Endothelial cell of umbilical vein (primary cell): ENCODE data around the gene PFDN1.

Experiments used
- CTCF ChIP-seq, 2 donors: IDR thresholded peaks; 1 replicate in 1 of 2; 2 replicates in 1 of 2; pipeline ENCODE4 v1.5.1; 2011; ENCODE audit warnings: low read length in 2 of 2, mild to moderate bottlenecking in 2 of 2, moderate library complexity in 2 of 2, control low read depth in 1 of 2, inconsistent platforms in 1 of 2, low read depth in 1 of 2; ENCODE audit not compliant: insufficient read depth in 1 of 2; ENCODE audit errors: extremely low read depth in 1 of 2
- EZH2 ChIP-seq: IDR thresholded peaks from 2 replicates; pipeline ENCODE4 v1.6.1; 2012; ENCODE audit warnings: borderline replicate concordance, low read depth, mild to moderate bottlenecking, moderate library complexity, low read length, inconsistent platforms; ENCODE audit not compliant: severe bottlenecking
- FOS ChIP-seq: IDR thresholded peaks from 2 replicates; pipeline ENCODE4 v1.6.1; 2011; ENCODE audit warnings: mild to moderate bottlenecking, low read length, moderate library complexity, borderline replicate concordance; ENCODE audit not compliant: insufficient read depth
- GATA2 ChIP-seq: IDR thresholded peaks from 2 replicates; pipeline ENCODE4 v1.7.0; 2011; ENCODE audit warnings: low read depth, mild to moderate bottlenecking, moderate library complexity, mixed read lengths, low read length; ENCODE audit not compliant: insufficient read length, insufficient read depth
- JUN ChIP-seq: IDR thresholded peaks from 2 replicates; pipeline ENCODE4 v1.6.1; 2011; ENCODE audit warnings: borderline replicate concordance, low read depth; ENCODE audit not compliant: insufficient read length, insufficient read depth
- MAX ChIP-seq: IDR thresholded peaks from 2 replicates; pipeline ENCODE4 v1.6.1; 2011; ENCODE audit not compliant: insufficient read depth, insufficient read length
- MYC ChIP-seq: IDR thresholded peaks from one replicate; pipeline ENCODE4 v1.6.1; 2011; ENCODE audit warnings: mild to moderate bottlenecking, low read depth, low read length
- POLR2A ChIP-seq: IDR thresholded peaks from 2 replicates; pipeline ENCODE4 v1.6.1; 2012; ENCODE audit warnings: low read depth, mild to moderate bottlenecking, control low read depth, low read length
- POLR2AphosphoS5 ChIP-seq: IDR thresholded peaks from 2 replicates; pipeline ENCODE4 v1.6.1; 2012; ENCODE audit warnings: low read depth, mild to moderate bottlenecking, control low read depth, low read length, moderate library complexity; ENCODE audit not compliant: insufficient read depth

GRCh38 chr5:140265845-140266244 is 37.1 kb downstream of the PFDN1 start:
- TF ChIP-seq CTCF (IDR thresholded peaks at IDR 0.05; ENCODE audit: extremely low read depth in 1 of 2, insufficient read depth in 1 of 2, low read depth in 1 of 2, low read length in 2 of 2) (no peak), EZH2 (no peak), POLR2AphosphoS5 (no peak), POLR2A (no peak), JUN (no peak), MAX (no peak), GATA2 (no peak), MYC (no peak), FOS (no peak)
